Common myeloid progenitor, CD34-positive (primary cell): ENCODE measurements around the gene SCMH1.

ENCODE experiments used
- CTCF ChIA-PET: fragments of 350-600 bp; sonication (Branson Sonifier 250); formaldehyde crosslinking; loops from one replicate; lab custom pipeline; 2021; ENCODE audit warnings: antibody characterized with exemption; lab: Charles Lee
- POLR2A ChIA-PET: fragments of 350-600 bp; sonication (Branson Sonifier 250); formaldehyde crosslinking; loops from one replicate; lab custom pipeline; 2021; ENCODE audit warnings: antibody characterized with exemption; lab: Charles Lee
- DNase-seq, 3 donors: peaks; one replicate each; pipeline versions ENCODE4 v3.0.0 to v3.0.0-alpha.2; 2013
- H3K27ac ChIP-seq, 2 experiments: 1 replicate in 1 of 2; 2 replicates in 1 of 2; pipeline ENCODE4 v1.7.0; 2013; ENCODE audit warnings: inconsistent platforms in 2 of 2, low read length in 2 of 2, mild to moderate bottlenecking in 2 of 2, low read depth in 1 of 2, moderate library complexity in 1 of 2; ENCODE audit not compliant: severe bottlenecking in 2 of 2, insufficient read depth in 1 of 2, poor library complexity in 1 of 2
- H3K27me3 ChIP-seq, 5 experiments: replicated peaks in 2 of 5; 1 replicate in 3 of 5; 2 replicates in 2 of 5; pipeline versions ENCODE4 v1.6.1 to v1.7.0; 2013; ENCODE audit warnings: low read length in 4 of 5, mild to moderate bottlenecking in 2 of 5, moderate library complexity in 2 of 5, inconsistent platforms in 1 of 5; ENCODE audit not compliant: insufficient read depth in 5 of 5, control insufficient read depth in 4 of 5
- H3K36me3 ChIP-seq, 4 experiments: 1 replicate in 2 of 4; 2 replicates in 2 of 4; pipeline versions ENCODE4 v1.6.1 to v1.7.0; 2013; ENCODE audit warnings: low read length in 3 of 4, control low read depth in 1 of 4, mild to moderate bottlenecking in 1 of 4; ENCODE audit not compliant: control insufficient read depth in 4 of 4, insufficient read depth in 4 of 4
- H3K4me1 ChIP-seq, 4 experiments: 1 replicate in 3 of 4; 2 replicates in 1 of 4; pipeline versions ENCODE4 v1.6.1 to v1.7.1; 2013; ENCODE audit warnings: low read length in 3 of 4, mild to moderate bottlenecking in 3 of 4, control low read depth in 1 of 4, inconsistent platforms in 1 of 4, moderate library complexity in 1 of 4; ENCODE audit not compliant: control insufficient read depth in 4 of 4, insufficient read depth in 4 of 4; ENCODE audit errors: control extremely low read depth in 1 of 4
- H3K4me3 ChIP-seq, 7 experiments: 1 replicate in 4 of 7; 2 replicates in 3 of 7; pipeline versions ENCODE4 v1.5.1 to v1.7.0; 2013; ENCODE audit warnings: mild to moderate bottlenecking in 7 of 7, low read length in 6 of 7, moderate library complexity in 6 of 7, inconsistent platforms in 2 of 7, low read depth in 2 of 7, control low read depth in 1 of 7; ENCODE audit not compliant: insufficient read depth in 4 of 7, control insufficient read depth in 1 of 7; ENCODE audit errors: extremely low read depth in 1 of 7
- H3K9me3 ChIP-seq, 5 experiments: 1 replicate in 4 of 5; 2 replicates in 1 of 5; pipeline versions ENCODE4 v1.6.1 to v1.7.1; 2013; ENCODE audit warnings: low read length in 4 of 5, mild to moderate bottlenecking in 2 of 5, inconsistent platforms in 1 of 5, low read depth in 1 of 5, moderate library complexity in 1 of 5; ENCODE audit not compliant: control insufficient read depth in 4 of 5, insufficient read depth in 2 of 5; ENCODE audit errors: control extremely low read depth in 1 of 5
- WGBS: methylation state at CpG from one replicate; pipeline ENCODE4 v1.1.5; 2013; ENCODE audit not compliant: insufficient coverage; 5-methylcytosine and 5-hydroxymethylcytosine counted together

The SCMH1 gene

DNA sequence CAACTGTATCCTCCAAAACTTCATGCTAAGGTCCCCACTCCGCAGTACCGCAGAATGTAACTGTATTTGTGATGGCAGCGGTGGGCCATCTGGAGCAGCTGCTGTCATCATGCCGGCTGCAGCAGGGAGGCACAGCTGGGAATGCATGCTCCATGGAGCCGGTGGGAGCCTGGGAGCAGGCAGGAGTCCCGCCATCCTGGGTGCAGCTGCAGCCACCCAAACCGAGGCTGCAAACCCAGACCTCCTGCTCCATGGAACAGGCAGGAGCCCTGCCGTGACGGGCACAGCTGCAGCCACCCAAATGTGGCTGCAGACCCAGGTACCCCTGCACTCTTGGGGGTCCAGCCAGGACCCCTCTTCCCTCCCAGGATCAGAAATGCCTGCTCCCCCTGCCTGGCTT lies 80.3 kb downstream of the SCMH1 start:
- WGBS: 93% methylated on average over 9 of the region's 9 CpGs
- H3K4me3 ChIP-seq: no peak overlapping the region
- CTCF ChIA-PET: no interaction called here
- no peaks in the 10 kb centered on the region for H3K27me3 ChIP-seq
- H3K27ac ChIP-seq: no peak overlapping the region
- H3K36me3 ChIP-seq: peaks cover 10 to 41% (median 17%) of the 10 kb centered on the region in 4 experiments
- POLR2A ChIA-PET: no interaction called here
- no peak for DNase-seq
- H3K4me1 ChIP-seq: peaks cover 0 to 3% (median 0%) of the 10 kb centered on the region in 4 experiments
- H3K9me3 ChIP-seq: peaks cover 0 to 3% (median 0%) of the 10 kb centered on the region in 5 experiments

DNA sequence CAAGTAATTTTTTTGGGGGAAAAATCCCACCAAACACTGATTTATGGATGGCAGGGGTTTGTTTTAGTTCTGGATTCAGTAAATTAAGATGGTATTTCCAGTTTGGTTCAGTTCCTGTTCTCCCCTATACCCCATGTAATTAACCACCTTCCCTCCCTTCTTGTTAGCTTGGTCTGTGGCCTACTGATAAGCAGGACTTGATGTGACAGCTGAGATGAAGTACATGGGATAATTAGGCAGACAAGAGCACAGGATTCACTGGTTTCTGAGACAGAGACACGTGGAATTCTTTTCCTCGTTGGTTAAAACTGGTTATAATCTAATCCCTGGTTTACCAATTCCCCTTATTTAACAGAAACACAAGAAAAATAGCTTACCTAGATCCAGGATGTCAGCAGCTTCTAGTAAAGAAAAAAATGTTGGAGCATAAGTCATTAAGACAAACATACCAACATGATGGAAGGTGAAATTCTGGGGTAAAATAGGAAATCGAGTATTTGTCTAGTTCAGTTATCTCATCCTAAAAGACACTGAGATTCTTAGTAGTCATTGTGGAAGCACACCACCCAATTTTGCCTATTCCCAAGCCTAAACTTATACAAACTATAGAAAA lies 81.5 kb downstream of the SCMH1 start:
- H3K27me3 ChIP-seq: no peaks in the 10 kb centered on the region
- WGBS: 50% methylated on average over 2 of the region's 3 CpGs
- H3K27ac ChIP-seq: peak overlapping the region in 1 of 2 experiments; percentile 26
- peak; percentile 22 to 69 (median 40) for DNase-seq
- CTCF ChIA-PET: no interaction called here
- no peak overlapping the region for H3K4me3 ChIP-seq
- peaks cover 0 to 3% (median 0%) of the 10 kb centered on the region in 4 experiments for H3K4me1 ChIP-seq
- no peaks in the 10 kb centered on the region for H3K9me3 ChIP-seq
- POLR2A ChIA-PET: no interaction called here
- H3K36me3 ChIP-seq: peaks cover 10 to 41% (median 17%) of the 10 kb centered on the region in 4 experiments

DNA sequence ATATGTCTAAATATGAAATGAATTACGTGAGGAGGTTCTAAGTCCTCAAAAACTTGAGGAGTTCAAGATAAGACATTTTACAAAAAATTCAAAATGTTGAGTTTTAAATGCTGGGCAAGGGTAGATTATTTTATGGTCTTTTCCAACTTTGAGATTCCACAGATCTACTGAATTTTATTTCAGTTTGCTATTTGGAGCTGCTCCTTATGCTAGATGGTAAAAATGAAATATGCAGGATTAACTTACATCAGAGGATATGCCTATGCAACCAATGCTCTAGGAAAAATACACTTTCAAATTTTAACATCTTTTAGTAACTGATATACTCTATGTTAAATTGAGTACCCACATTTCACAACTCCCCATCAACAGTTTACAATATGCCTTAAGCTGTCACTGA lies 83.1 kb downstream of the SCMH1 start:
- H3K4me1 ChIP-seq: peaks cover 0 to 3% (median 0%) of the 10 kb centered on the region in 4 experiments
- H3K27me3 ChIP-seq: no peaks in the 10 kb centered on the region
- no CpG with 5 or more reads among the region's 1 CpG for WGBS
- DNase-seq: no peak
- no peak overlapping the region for H3K27ac ChIP-seq
- no peaks in the 10 kb centered on the region for H3K9me3 ChIP-seq
- H3K4me3 ChIP-seq: no peak overlapping the region
- CTCF ChIA-PET: interaction anchor here (1.2 kb wide), 1 partner anchor 10 kb away, joined by 3 read pairs; no protein-coding TSS in a partner anchor
- H3K36me3 ChIP-seq: peaks cover 10 to 44% (median 22%) of the 10 kb centered on the region in 4 experiments
- POLR2A ChIA-PET: no interaction called here

GRCh38 chr1:41158147-41158875 lies 83.8 kb downstream of the SCMH1 start:
- ChIA-PET POLR2A (no interaction called here), CTCF (no interaction called here)
- Histone ChIP-seq H3K4me3 (no peak overlapping the region), H3K9me3 (no peaks in the 10 kb centered on the region), H3K36me3 (peaks cover 14 to 42% (median 27%) of the 10 kb centered on the region in 4 experiments), H3K27ac (no peak overlapping the region), H3K4me1 (peaks cover 0 to 3% (median 0%) of the 10 kb centered on the region in 4 experiments), H3K27me3 (no peaks in the 10 kb centered on the region)
- DNase-seq: peak in 2 of 3 donors; percentile 13 to 32
- 88% methylated on average over 3 of the region's 3 CpGs for WGBS

- no peaks in the 10 kb centered on the region for H3K9me3 ChIP-seq
- H3K27ac ChIP-seq: no peak overlapping the region
- DNase-seq: no peak
- POLR2A ChIA-PET: no interaction called here
- peaks cover 0 to 3% (median 0%) of the 10 kb centered on the region in 4 experiments for H3K4me1 ChIP-seq
- no CpG with 5 or more reads among the region's 1 CpG for WGBS
- H3K36me3 ChIP-seq: peaks cover 21 to 39% (median 37%) of the 10 kb centered on the region in 4 experiments
- H3K27me3 ChIP-seq: no peaks in the 10 kb centered on the region
- H3K4me3 ChIP-seq: no peak overlapping the region
- CTCF ChIA-PET: no interaction called here
Observed at GRCh38 chr1:41155105-41155504, 87.0 kb downstream of the SCMH1 start.

- H3K27me3 ChIP-seq: no peaks in the 10 kb centered on the region
- peaks cover 0 to 4% (median 0%) of the 10 kb centered on the region in 5 experiments for H3K9me3 ChIP-seq
- peaks cover 0 to 3% (median 0%) of the 10 kb centered on the region in 4 experiments for H3K4me1 ChIP-seq
- ChIA-PET CTCF (no interaction called here), POLR2A (no interaction called here)
- no peak overlapping the region for H3K27ac ChIP-seq
- DNase-seq: no peak
- no peak overlapping the region for H3K4me3 ChIP-seq
- H3K36me3 ChIP-seq: peaks cover 24 to 51% (median 46%) of the 10 kb centered on the region in 4 experiments
Observed at GRCh38 chr1:41153750-41154274, 88.3 kb downstream of the SCMH1 start.
